H1 (cell line): ENCODE data around the gene GIT1. TPM values are rescaled to one million over a fixed set of nuclear protein-coding genes. Genes with fewer than 3 reads are reported as not detected.

Experiments
- CHD7 ChIP-seq: fragments of 300-600 bp; sonication (generic); IDR thresholded peaks from 2 replicates; pipeline ENCODE4 v1.7.1; 2012; ENCODE audit warnings: low read length, moderate library complexity, mild to moderate bottlenecking, inconsistent platforms; ENCODE audit not compliant: insufficient replicate concordance
- CTBP2 ChIP-seq: IDR thresholded peaks from 2 replicates; pipeline ENCODE4 v1.7.0; 2011; ENCODE audit warnings: borderline replicate concordance, mild to moderate bottlenecking, moderate library complexity, mixed read lengths, low read length; ENCODE audit not compliant: insufficient read depth, insufficient read length
- GABPA ChIP-seq: IDR thresholded peaks from 2 replicates; pipeline ENCODE4 v1.6.1; 2011; ENCODE audit warnings: mild to moderate bottlenecking, low read length, moderate library complexity, borderline replicate concordance; ENCODE audit not compliant: insufficient read depth
- SP1 ChIP-seq: IDR thresholded peaks from 2 replicates; pipeline ENCODE4 v1.6.1; 2011; ENCODE audit warnings: low read depth, low read length
- YY1 ChIP-seq: IDR thresholded peaks from 2 replicates; pipeline ENCODE4 v1.6.1; 2011; ENCODE audit warnings: low read depth, mild to moderate bottlenecking, low read length
- polyA plus RNA-seq, 7 experiments: library from polyadenylated mRNA; depleted of rRNA in 3 of 7; stranded (reverse) in 5 of 7; unstranded in 2 of 7; fragments of >200 nt in 5 of 7; fragments of 200-250 nt in 2 of 7; gene quantifications; 1 replicate in 5 of 7; 2 replicates in 1 of 7; 4 replicates in 1 of 7; pipeline versions ENCODE4 v1.2.1 to v1.2.3, GENCODE V29; 2011 to 2013; ENCODE audit warnings: missing spikeins in 2 of 7, mixed read lengths in 2 of 7
- total RNA-seq: library from RNA; stranded (reverse); fragmentation: NEBNext Ultra II Directional; extraction: Animal tissue kit (Norgen Biotek cat#: 25700); gene quantifications from 2 replicates; pipeline ENCODE4 v1.2.1, GENCODE V29; 2021
- TF ChIP-seq, protein P1 (sequence below): IDR thresholded peaks from 2 replicates; pipeline ENCODE4 v1.6.1; 2011; ENCODE audit warnings: low read depth, mild to moderate bottlenecking, low read length; ENCODE audit not compliant: insufficient read depth

The GIT1 gene
- total and polyA plus RNA-seq, 2 of the 8 experiments (the other 6 are each of a cell fraction or from before 2014, with no cell fraction given) = 62.4 to 63.0 TPM

DNA sequence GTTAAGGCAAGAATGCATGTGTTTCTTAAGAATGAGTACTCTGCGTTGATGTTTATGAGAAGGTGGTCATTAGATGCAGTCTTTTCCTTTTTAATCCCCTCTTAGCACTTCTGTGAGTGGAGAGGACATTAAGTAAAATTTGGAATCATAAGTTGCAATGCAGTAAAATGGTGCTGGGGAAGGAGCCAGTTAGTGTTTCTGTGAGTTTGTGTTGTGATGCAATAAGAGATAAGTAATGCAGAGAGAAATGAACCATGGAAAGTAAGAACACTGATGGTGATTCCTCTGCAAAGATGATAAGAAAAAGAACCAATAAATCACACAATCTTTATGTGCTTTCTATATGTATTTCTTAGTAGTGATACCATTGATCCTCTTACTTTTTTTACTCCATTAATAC lies 42.6 kb downstream of the GIT1 start (continued):
- TF ChIP-seq, protein P1, sequence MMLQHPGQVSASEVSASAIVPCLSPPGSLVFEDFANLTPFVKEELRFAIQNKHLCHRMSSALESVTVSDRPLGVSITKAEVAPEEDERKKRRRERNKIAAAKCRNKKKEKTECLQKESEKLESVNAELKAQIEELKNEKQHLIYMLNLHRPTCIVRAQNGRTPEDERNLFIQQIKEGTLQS = no peak
- TF ChIP-seq YY1 (no peak), CHD7 (no peak), CTBP2 (no peak), SP1 (no peak), GABPA (no peak)
